ENCODE measurements around the gene MAP7D2. TPM values are rescaled to one million over a fixed set of nuclear protein-coding genes. Genes with fewer than 3 reads are reported as not detected.

Gene MAP7D2
- total RNA-seq, 1 experiment from 2014 or later: 45.4 TPM

DNA sequence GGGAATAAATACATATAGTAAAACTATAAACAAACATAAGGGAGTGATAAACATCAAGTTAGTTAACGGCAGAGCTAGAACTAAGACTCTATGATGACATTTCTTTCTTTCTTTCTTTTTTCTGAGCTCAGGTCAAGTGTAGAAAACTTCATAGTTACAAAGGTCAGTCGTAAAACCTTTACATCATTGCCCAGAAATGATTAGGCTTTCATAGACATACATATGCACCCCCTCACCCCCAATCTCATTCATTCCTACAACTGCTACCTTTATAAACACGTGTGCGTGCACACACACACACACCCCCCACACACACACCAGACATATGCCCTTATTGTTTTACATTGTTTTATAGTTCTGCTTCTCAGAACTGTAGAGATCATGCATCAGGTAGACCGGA lies 19.2 kb upstream of the MAP7D2 start:
- CTCF ChIA-PET: no interaction called here
- Mint-ChIP-seq H3K9me3 (ENCODE audit: unreplicated experiment) (no peaks in the 10 kb centered on the region), H3K36me3 (ENCODE audit: insufficient read depth, unreplicated experiment) (peaks cover 58% of the 10 kb centered on the region), H3K27ac (ENCODE audit: unreplicated experiment) (peak overlapping the region; percentile 3), H3K4me3 (ENCODE audit: unreplicated experiment) (no peak overlapping the region), H3K27me3 (ENCODE audit: insufficient read depth, unreplicated experiment) (no peaks in the 10 kb centered on the region), H3K4me1 (ENCODE audit: low read depth, unreplicated experiment) (peaks cover 11% of the 10 kb centered on the region)
- TF ChIP-seq, protein P1, sequence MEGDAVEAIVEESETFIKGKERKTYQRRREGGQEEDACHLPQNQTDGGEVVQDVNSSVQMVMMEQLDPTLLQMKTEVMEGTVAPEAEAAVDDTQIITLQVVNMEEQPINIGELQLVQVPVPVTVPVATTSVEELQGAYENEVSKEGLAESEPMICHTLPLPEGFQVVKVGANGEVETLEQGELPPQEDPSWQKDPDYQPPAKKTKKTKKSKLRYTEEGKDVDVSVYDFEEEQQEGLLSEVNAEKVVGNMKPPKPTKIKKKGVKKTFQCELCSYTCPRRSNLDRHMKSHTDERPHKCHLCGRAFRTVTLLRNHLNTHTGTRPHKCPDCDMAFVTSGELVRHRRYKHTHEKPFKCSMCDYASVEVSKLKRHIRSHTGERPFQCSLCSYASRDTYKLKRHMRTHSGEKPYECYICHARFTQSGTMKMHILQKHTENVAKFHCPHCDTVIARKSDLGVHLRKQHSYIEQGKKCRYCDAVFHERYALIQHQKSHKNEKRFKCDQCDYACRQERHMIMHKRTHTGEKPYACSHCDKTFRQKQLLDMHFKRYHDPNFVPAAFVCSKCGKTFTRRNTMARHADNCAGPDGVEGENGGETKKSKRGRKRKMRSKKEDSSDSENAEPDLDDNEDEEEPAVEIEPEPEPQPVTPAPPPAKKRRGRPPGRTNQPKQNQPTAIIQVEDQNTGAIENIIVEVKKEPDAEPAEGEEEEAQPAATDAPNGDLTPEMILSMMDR (IDR thresholded peaks at IDR 0.05; ENCODE audit: insufficient read depth in 1 of 2, low read depth in 1 of 2, low read length in 1 of 2, severe bottlenecking in 1 of 2, unreplicated experiment in 1 of 2): no peak
- BruUV-seq (replicated peaks): no TSS peak
- Histone ChIP-seq H3K4me3 (ENCODE audit: low read depth, low read length) (no peak overlapping the region), H3K36me3 (ENCODE audit: control insufficient read depth, insufficient read depth, low read length) (no peaks in the 10 kb centered on the region; the same call in none of the 2 replicates), H3K9me3 (no peaks in the 10 kb centered on the region), H3K4me1 (peaks cover 21% of the 10 kb centered on the region), H3K27me3 (replicated peaks; ENCODE audit: control insufficient read depth, insufficient read depth, low read length) (no peaks in the 10 kb centered on the region)
- intact Hi-C loops (cut with micrococcal nuclease; ENCODE audit: unreplicated experiment): no loop called here
- POLR2A ChIA-PET: interaction anchor here (0.6 kb wide), 1 partner anchor 226 kb away, joined by 19 read pairs; no protein-coding TSS in a partner anchor
- no peak for DNase-seq

GRCh38 chrX:20132666-20133065 lies 16.0 kb upstream of the MAP7D2 start:
- H3K36me3 ChIP-seq (ENCODE audit: control insufficient read depth, insufficient read depth, low read length): no peaks in the 10 kb centered on the region; the same call in none of the 2 replicates
- H3K36me3 Mint-ChIP-seq (ENCODE audit: insufficient read depth, unreplicated experiment): peaks cover 62% of the 10 kb centered on the region
- POLR2A ChIA-PET: interaction anchor here (0.6 kb wide), 1 partner anchor 8 kb away, joined by 4 read pairs; no protein-coding TSS in a partner anchor
- CTCF ChIA-PET: no interaction called here
- intact Hi-C loops (cut with micrococcal nuclease; ENCODE audit: unreplicated experiment): no loop called here
- peaks cover 11% of the 10 kb centered on the region for H3K4me1 Mint-ChIP-seq (ENCODE audit: low read depth, unreplicated experiment)
- peaks cover 12% of the 10 kb centered on the region for H3K4me1 ChIP-seq
- H3K4me3 Mint-ChIP-seq (ENCODE audit: unreplicated experiment): no peak overlapping the region
- H3K27ac Mint-ChIP-seq (ENCODE audit: unreplicated experiment): no peak overlapping the region
- no TSS peak for BruUV-seq (replicated peaks)
- no peak for DNase-seq
- H3K9me3 Mint-ChIP-seq (ENCODE audit: unreplicated experiment): no peaks in the 10 kb centered on the region
- no peaks in the 10 kb centered on the region for H3K27me3 Mint-ChIP-seq (ENCODE audit: insufficient read depth, unreplicated experiment)
- H3K4me3 ChIP-seq (ENCODE audit: low read depth, low read length): no peak overlapping the region
- H3K27me3 ChIP-seq (replicated peaks; ENCODE audit: control insufficient read depth, insufficient read depth, low read length): no peaks in the 10 kb centered on the region
- TF ChIP-seq, protein P1 (IDR thresholded peaks at IDR 0.05; ENCODE audit: insufficient read depth in 1 of 2, low read depth in 1 of 2, low read length in 1 of 2, severe bottlenecking in 1 of 2, unreplicated experiment in 1 of 2): no peak
- H3K9me3 ChIP-seq: no peaks in the 10 kb centered on the region

GRCh38 chrX:20130357-20130756 lies 13.7 kb upstream of the MAP7D2 start:
- 0 out of 2 replicates have a peak, but pooled peaks cover 3% of the 10 kb centered on the region for H3K4me1 ChIP-seq
- H3K4me3 ChIP-seq (ENCODE audit: low read depth, low read length): no peak overlapping the region
- H3K36me3 ChIP-seq (ENCODE audit: control insufficient read depth, insufficient read depth, low read length): no peaks in the 10 kb centered on the region; the same call in none of the 2 replicates
- Mint-ChIP-seq H3K4me1 (ENCODE audit: low read depth, unreplicated experiment) (no peaks in the 10 kb centered on the region), H3K4me3 (ENCODE audit: unreplicated experiment) (no peak overlapping the region), H3K27ac (ENCODE audit: unreplicated experiment) (no peak overlapping the region), H3K9me3 (ENCODE audit: unreplicated experiment) (no peaks in the 10 kb centered on the region), H3K27me3 (ENCODE audit: insufficient read depth, unreplicated experiment) (no peaks in the 10 kb centered on the region), H3K36me3 (ENCODE audit: insufficient read depth, unreplicated experiment) (peaks cover 40% of the 10 kb centered on the region)
- TF ChIP-seq, protein P1 (IDR thresholded peaks at IDR 0.05; ENCODE audit: insufficient read depth in 1 of 2, low read depth in 1 of 2, low read length in 1 of 2, severe bottlenecking in 1 of 2, unreplicated experiment in 1 of 2): no peak
- POLR2A ChIA-PET: no interaction called here
- H3K9me3 ChIP-seq: no peaks in the 10 kb centered on the region
- CTCF ChIA-PET: no interaction called here
- DNase-seq: no peak
- intact Hi-C loops (cut with micrococcal nuclease; ENCODE audit: unreplicated experiment): no loop called here
- BruUV-seq (replicated peaks): no TSS peak
- H3K27me3 ChIP-seq (replicated peaks; ENCODE audit: control insufficient read depth, insufficient read depth, low read length): no peaks in the 10 kb centered on the region
